Astrocyte (in vitro differentiated cells and primary cell): ENCODE measurements around the gene RNF41. TPM values are rescaled to one million over a fixed set of nuclear protein-coding genes. Genes with fewer than 3 reads are reported as not detected.
A peak's percentile ranks its signal among the peaks of the same experiment; 100 is the strongest.

Experiments
- DNase-seq: peaks from one replicate; pipeline ENCODE4 v3.0.0-alpha.2; 2010; ENCODE audit warnings: low read depth
- FAIRE-seq: peaks from 2 replicates; lab custom pipeline; 2011; peaks lifted over from hg19 to GRCh38; lab: Jason Lieb, UNC
- H2AFZ ChIP-seq: 2 replicates; pipeline ENCODE4 v1.6.0; 2012; ENCODE audit warnings: low read depth, low read length, inconsistent platforms
- H3K27ac ChIP-seq: 2 replicates; pipeline ENCODE4 v1.5.1; 2011; ENCODE audit warnings: low read depth, low read length, inconsistent platforms
- H3K27me3 ChIP-seq: 2 replicates; pipeline ENCODE4 v1.6.0; 2011; ENCODE audit warnings: low read length, inconsistent platforms; ENCODE audit not compliant: insufficient read depth
- H3K36me3 ChIP-seq: 2 replicates; pipeline ENCODE4 v1.5.1; 2011; ENCODE audit warnings: low read length, inconsistent platforms; ENCODE audit not compliant: insufficient read depth
- H3K4me1 ChIP-seq: 2 replicates; pipeline ENCODE4 v1.5.1; 2011; ENCODE audit warnings: low read length, inconsistent platforms; ENCODE audit not compliant: insufficient read depth
- H3K4me2 ChIP-seq: 2 replicates; pipeline ENCODE4 v1.6.0; 2012; ENCODE audit warnings: low read length, inconsistent platforms
- H3K4me3 ChIP-seq: 2 replicates; pipeline ENCODE4 v1.5.1; 2011; ENCODE audit warnings: low read depth, mild to moderate bottlenecking, low read length, inconsistent platforms; ENCODE audit not compliant: insufficient read depth
- H3K79me2 ChIP-seq: 2 replicates; pipeline ENCODE4 v1.6.0; 2012; ENCODE audit warnings: mild to moderate bottlenecking, low read length, inconsistent platforms; ENCODE audit not compliant: insufficient read depth
- H3K9ac ChIP-seq: 2 replicates; pipeline ENCODE4 v1.6.0; 2012; ENCODE audit warnings: mild to moderate bottlenecking, low read length, inconsistent platforms
- H3K9me3 ChIP-seq: 2 replicates; pipeline ENCODE4 v1.5.1; 2012; ENCODE audit warnings: low read depth, mild to moderate bottlenecking, low read length, inconsistent platforms; ENCODE audit not compliant: insufficient read depth
- H4K20me1 ChIP-seq: 2 replicates; pipeline ENCODE4 v1.6.0; 2012; ENCODE audit warnings: low read length, inconsistent platforms; ENCODE audit not compliant: insufficient read depth
- H3K27ac Mint-ChIP-seq: one replicate; pipeline ENCODE4 v1.8.0; 2021; ENCODE audit warnings: mild to moderate bottlenecking, mixed read lengths; ENCODE audit not compliant: unreplicated experiment
- H3K27me3 Mint-ChIP-seq: one replicate; pipeline ENCODE4 v1.8.0; 2021; ENCODE audit warnings: low read depth, mixed read lengths; ENCODE audit not compliant: unreplicated experiment
- H3K36me3 Mint-ChIP-seq: one replicate; pipeline ENCODE4 v1.8.0; 2021; ENCODE audit warnings: low read depth, mixed read lengths; ENCODE audit not compliant: unreplicated experiment
- H3K4me1 Mint-ChIP-seq: one replicate; pipeline ENCODE4 v1.8.0; 2021; ENCODE audit warnings: low read depth, mixed read lengths; ENCODE audit not compliant: unreplicated experiment
- H3K4me3 Mint-ChIP-seq: one replicate; pipeline ENCODE4 v1.8.0; 2021; ENCODE audit warnings: mild to moderate bottlenecking, moderate library complexity, mixed read lengths; ENCODE audit not compliant: unreplicated experiment
- H3K9me3 Mint-ChIP-seq: one replicate; pipeline ENCODE4 v1.8.0; 2021; ENCODE audit warnings: mild to moderate bottlenecking, mixed read lengths; ENCODE audit not compliant: unreplicated experiment
- CTCF ChIP-seq: IDR thresholded peaks from 2 replicates; pipeline ENCODE4 v1.5.1; 2011; ENCODE audit warnings: low read depth, mild to moderate bottlenecking, inconsistent platforms, low read length, moderate library complexity; ENCODE audit not compliant: insufficient read depth
- EZH2 ChIP-seq: IDR thresholded peaks from 2 replicates; pipeline ENCODE4 v1.6.1; 2012; ENCODE audit warnings: mild to moderate bottlenecking, low read length, inconsistent platforms; ENCODE audit not compliant: insufficient read depth
- total RNA-seq: library from RNA; stranded (reverse); gene quantifications from 2 replicates; pipeline ENCODE4 v1.2.1, GENCODE V29; 2021

RNF41 gene
- total RNA-seq, 1 donor from 2014 or later: 85.8 TPM

DNA sequence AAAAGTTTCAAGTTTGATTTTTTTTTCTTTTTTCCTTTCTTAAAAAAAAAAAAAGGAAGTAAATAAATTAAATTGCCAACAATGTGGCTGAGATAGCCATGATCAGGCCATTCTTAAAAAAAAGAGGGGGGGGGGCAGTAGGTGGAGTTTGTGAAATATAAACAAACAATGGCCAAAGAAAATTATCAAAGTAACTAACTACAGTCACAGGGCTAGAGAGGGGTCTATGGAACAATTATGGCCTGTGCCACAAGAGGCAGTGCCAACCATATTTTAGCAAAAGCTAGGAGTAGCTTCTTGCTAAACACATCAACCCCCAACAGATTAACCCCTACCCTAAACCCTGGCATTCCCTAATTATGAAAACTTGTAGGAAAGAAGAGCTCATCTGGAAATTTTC is 16.3 kb downstream of the RNF41 start:
- H3K27ac Mint-ChIP-seq: no peak overlapping the region
- Histone ChIP-seq H3K4me3 (no peak overlapping the region), H3K27ac (no peak overlapping the region), H3K4me1 (peaks cover 8% of the 10 kb centered on the region), H2AFZ (no peak overlapping the region), H3K9ac (no peak overlapping the region), H4K20me1 (peaks cover 31% of the 10 kb centered on the region), H3K36me3 (peaks cover 47% of the 10 kb centered on the region), H3K27me3 (no peaks in the 10 kb centered on the region), H3K4me2 (no peak overlapping the region), H3K79me2 (no peaks in the 10 kb centered on the region), H3K9me3 (no peaks in the 10 kb centered on the region)
- FAIRE-seq (no peak), DNase-seq (no peak)
- peak; percentile 8 for TF ChIP-seq CTCF
- TF ChIP-seq EZH2: no peak
- peaks cover 13% of the 10 kb centered on the region for H3K4me1 Mint-ChIP-seq
- H3K9me3 Mint-ChIP-seq: no peaks in the 10 kb centered on the region
- peaks cover 23% of the 10 kb centered on the region for H3K36me3 Mint-ChIP-seq
- no peaks in the 10 kb centered on the region for H3K27me3 Mint-ChIP-seq
- H3K4me3 Mint-ChIP-seq: no peak overlapping the region

DNA sequence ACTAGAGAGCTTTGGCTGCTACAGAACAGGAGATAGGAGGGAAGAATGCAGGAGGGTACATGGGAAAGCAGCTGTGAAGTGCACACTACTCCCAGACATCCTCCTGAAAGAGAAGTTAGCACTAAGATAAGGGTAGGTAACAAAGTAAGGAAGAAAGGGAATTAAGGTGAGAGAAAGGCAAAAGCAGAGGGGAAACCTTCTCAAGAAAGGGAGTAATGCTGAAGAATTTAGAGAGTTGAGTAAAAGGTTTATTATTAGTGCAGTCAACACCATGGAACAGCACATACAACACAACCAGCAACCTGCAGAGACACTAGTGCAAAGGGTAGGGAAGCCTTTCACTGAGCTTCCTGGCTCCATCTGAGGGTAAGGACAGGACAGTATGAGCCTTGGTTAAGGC is 17.4 kb downstream of the RNF41 start:
- H3K27me3 Mint-ChIP-seq: no peaks in the 10 kb centered on the region
- TF ChIP-seq CTCF (no peak), EZH2 (no peak)
- Histone ChIP-seq H3K27ac (no peak overlapping the region), H3K79me2 (no peaks in the 10 kb centered on the region), H3K4me3 (no peak overlapping the region), H2AFZ (no peak overlapping the region), H3K36me3 (peaks cover 39% of the 10 kb centered on the region), H3K9ac (no peak overlapping the region), H3K27me3 (no peaks in the 10 kb centered on the region), H3K9me3 (no peaks in the 10 kb centered on the region), H3K4me2 (no peak overlapping the region), H4K20me1 (peaks cover 27% of the 10 kb centered on the region), H3K4me1 (peaks cover 8% of the 10 kb centered on the region)
- H3K27ac Mint-ChIP-seq: no peak overlapping the region
- FAIRE-seq (no peak), DNase-seq (no peak)
- H3K4me1 Mint-ChIP-seq: peaks cover 13% of the 10 kb centered on the region
- H3K4me3 Mint-ChIP-seq: no peak overlapping the region
- H3K36me3 Mint-ChIP-seq: peaks cover 18% of the 10 kb centered on the region
- H3K9me3 Mint-ChIP-seq: no peaks in the 10 kb centered on the region

DNA sequence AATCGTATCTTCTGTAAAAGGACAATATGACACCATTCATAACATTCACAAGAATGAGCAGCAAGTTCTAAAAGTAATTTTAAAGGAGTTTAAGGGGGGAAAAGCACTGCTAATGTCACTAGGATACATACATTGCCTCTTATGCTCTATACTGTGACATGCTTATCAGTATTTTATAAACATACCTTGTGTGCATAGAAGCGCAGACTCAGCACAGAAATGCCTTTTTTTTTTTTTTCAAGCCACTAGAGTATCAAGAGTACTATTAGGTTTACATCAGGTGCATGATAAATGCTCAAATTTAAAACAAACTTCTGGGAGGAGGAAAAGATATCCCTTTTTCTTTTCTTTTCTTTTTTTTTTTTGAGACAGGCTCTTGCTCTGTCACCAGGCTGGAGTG is 18.9 kb downstream of the RNF41 start:
- H3K27ac ChIP-seq: no peak overlapping the region
- Mint-ChIP-seq H3K4me1 (peaks cover 19% of the 10 kb centered on the region), H3K36me3 (peaks cover 18% of the 10 kb centered on the region), H3K9me3 (no peaks in the 10 kb centered on the region), H3K27me3 (no peaks in the 10 kb centered on the region), H3K4me3 (no peak overlapping the region), H3K27ac (no peak overlapping the region)
- peaks cover 27% of the 10 kb centered on the region for H4K20me1 ChIP-seq
- no peak overlapping the region for H2AFZ ChIP-seq
- H3K4me2 ChIP-seq: no peak overlapping the region
- H3K9ac ChIP-seq: no peak overlapping the region
- H3K79me2 ChIP-seq: no peaks in the 10 kb centered on the region
- FAIRE-seq (no peak), DNase-seq (no peak)
- peaks cover 34% of the 10 kb centered on the region for H3K36me3 ChIP-seq
- H3K9me3 ChIP-seq: no peaks in the 10 kb centered on the region
- no peak overlapping the region for H3K4me3 ChIP-seq
- H3K4me1 ChIP-seq: peaks cover 8% of the 10 kb centered on the region
- no peak for TF ChIP-seq EZH2
- TF ChIP-seq CTCF: no peak
- H3K27me3 ChIP-seq: no peaks in the 10 kb centered on the region
